NCI-H524 (cell line): ENCODE measurements around the gene KLHDC7B.

ENCODE experiments used
- DNase-seq, 2 experiments: peaks; one replicate each; lab custom pipeline; 2025; lab: John Stamatoyannopoulos, UW

The KLHDC7B gene

DNA sequence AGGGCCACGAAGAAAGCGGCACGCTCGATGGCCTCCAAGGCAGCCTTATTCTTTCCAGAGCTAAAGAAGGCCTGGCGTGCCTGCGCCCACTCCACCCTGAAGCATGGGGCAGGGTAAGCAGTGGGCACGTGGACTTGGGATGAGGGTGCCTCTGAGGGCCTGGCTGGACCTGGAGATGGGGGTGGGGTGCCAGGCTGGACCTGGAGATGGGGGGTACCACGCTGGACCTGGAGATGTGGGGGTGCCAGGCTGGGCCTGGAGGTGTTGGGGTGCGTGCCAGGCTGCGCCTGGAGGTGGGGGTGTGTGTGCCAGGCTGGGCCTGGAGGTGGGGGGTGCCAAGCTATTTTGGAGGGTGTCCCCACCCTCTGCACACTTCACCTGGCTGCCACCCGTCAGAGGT is 27.3 kb downstream of the KLHDC7B start:
- DNase-seq = no peak

- DNase-seq = no peak
These were observed 28.0 kb downstream of the KLHDC7B start for GRCh38 chr22:50573491-50574382.

DNA sequence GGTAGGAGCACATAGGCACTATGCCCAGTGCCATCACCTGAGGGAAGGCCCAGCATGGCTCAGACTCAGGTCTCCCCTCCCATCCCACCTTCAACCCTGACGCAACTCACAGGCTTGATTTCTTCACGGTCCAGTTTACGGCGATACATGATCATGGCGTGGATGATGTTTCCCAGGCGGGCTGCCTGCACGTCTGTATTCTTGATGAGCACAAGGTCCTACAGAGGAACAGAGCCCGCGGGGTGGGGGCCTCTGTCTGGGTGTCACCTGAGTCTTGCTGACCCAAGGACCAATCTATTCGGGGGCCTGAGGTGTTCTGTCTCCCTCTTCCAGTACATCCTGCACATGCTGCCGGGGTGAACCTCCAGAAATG is 28.7 kb downstream of the KLHDC7B start:
- DNase-seq = no peak

- no peak for DNase-seq
These were observed 29.8 kb downstream of the KLHDC7B start for GRCh38 chr22:50575426-50575941.

- peak; percentile 93 to 97 for DNase-seq
These were observed 30.4 kb downstream of the KLHDC7B start for GRCh38 chr22:50576070-50576469.

- no peak for DNase-seq
These were observed 31.4 kb downstream of the KLHDC7B start for GRCh38 chr22:50576806-50577696.

DNA sequence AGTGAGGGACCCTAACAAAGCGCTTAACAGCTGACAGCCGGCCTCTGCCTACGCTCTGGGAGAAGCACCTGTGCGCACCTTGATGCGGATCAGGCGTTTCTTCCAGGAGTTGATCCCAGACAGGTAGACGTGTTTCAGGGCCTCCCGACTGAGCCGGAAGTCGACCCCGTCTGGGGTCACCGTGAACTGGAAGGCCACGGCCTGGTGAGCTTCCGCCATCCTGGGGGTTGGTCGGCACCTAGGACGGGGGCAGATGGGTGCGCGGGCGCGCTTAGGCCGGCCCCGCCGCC is 31.9 kb downstream of the KLHDC7B start:
- no peak for DNase-seq

DNA sequence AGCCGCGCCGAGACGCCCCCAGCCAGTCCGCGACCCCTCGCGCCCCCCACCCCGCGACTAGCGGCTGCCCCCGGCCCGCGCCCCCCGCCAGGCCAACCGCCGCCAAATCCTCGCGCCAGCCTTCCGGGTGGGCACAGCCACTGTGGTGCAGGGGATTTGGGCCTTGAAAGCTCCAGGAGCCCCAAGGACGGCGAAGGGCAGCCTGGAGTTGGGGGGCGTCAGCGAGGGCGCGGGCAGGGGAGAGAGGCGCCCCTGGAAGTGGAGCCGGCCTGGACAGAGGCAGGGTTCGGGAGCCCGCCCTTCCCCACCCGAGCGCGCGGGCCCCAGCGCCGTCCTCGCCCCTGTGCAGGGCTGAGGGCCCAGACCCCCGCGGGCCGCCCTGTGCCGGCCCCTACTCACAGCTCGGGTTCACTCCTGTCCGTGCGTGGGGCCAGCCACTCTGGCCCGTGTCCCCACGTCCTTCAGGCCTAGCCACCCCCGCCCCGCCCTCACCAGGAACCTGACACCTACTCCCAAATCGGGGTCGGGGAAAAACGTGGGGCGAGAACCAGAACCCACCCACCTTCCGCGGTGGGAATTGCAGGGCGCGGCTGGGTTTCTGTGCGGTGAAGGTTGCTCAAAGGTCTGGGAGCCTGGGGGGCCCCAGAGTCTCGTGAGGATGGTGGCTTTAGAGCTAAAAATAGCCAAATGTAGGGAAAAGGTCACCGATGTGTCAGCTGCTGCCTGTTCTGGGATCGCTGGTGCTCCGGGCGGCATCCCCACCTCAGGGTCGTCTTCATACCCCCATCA is 32.5 kb downstream of the KLHDC7B start, which contains the start of gene CPT1B:
Gene CPT1B (minus strand): TSS at position 441 of the 789 bp plus-strand sequence. CDS start 512 bp downstream, outside the sequence.
- DNase-seq = no peak

GRCh38 chr22:50578776-50579310 is 33.1 kb downstream of the KLHDC7B start:
- no peak for DNase-seq

GRCh38 chr22:50579752-50580151 is 34.1 kb downstream of the KLHDC7B start:
- no peak for DNase-seq

DNA sequence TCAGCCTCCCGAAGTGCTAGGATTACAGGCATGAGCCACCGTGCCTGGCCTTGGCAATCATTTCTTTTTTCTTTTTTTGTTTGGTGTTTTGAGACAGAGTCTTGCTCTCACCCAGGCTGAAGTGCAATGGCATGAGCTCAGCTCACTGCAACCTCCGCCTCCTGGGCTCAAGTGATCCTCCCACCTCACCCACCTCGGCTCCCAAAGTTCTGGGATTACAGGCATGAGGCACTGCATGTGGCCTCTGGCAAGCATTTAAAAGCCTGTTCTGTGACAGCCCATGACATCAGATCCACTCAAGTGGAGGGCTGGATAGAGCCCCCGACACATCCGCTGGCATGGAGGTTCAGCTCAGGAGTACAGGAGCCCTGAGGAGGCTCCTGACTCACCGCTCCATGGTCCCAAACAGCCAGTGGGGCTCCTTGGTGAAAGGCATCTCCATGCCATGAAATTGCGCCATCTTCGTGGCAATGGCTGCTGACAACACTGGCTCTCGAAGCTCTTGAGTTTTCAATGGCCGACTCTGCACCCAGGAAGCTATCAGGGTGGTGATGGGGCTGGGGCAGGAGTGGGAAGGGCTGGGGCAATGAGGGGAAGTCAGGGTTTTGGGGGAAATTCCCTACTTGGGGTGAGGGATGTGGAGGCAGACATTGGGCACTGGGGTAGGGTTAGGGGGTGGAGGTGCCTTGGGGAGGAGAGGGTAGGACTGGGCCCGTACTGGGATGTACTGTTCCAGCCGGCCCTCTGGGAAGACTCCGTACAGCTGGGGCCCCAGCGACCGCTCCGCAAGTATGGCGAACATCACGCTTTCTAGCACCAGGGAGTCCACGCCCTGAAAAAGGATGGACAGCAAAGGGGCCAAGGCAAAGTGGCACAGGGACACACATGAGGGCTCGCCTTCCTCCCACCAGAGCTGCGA is 35.6 kb downstream of the KLHDC7B start:
- DNase-seq = no peak

- DNase-seq = no peak
These were observed 36.3 kb downstream of the KLHDC7B start for GRCh38 chr22:50581950-50582492.

DNA sequence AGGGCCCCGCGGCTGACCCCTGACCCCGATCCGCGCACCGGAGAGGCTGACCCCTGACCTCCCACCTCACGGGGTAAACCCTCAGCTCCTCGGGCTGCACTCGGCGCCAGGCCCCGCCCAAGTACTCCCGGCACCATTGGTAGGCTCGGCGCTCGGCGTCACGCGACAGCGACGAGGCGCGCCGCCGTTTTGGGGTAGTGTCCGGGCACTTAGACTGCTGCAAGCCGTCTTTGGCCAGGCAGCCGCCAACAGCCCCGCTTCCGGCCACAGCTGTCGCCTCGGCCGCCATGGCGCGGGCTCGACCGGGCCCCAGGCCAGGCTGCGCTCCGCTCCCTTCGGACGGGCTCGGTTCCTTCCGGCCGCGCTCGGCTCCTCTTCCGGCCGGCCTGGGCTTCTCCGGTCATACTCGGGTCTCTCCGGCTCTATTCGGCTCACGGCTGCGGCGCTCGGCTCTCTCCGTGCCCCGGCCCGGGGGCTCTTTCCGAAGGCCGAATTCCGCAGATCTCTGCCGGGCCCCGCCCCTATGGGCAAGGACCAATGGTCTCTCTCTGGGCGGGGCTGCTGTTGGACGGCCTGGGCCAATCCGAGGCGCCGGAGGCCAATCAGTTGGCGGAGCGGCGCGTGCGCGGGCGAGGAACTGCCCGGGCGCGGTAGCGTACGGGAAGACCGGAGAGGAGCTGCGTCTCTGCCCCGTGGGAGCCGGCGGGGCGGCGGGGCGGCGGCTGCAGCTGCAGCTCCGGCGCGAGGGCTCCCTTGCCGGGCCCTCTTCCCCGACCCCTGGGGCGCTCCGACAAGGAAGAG is 37.0 kb downstream of the KLHDC7B start, which contains the start of gene CHKB:
Gene CHKB (minus strand): TSS at position 357 of the 801 bp plus-strand sequence. CDS start 68 bp downstream, at position 289.
- peak; percentile 95 to 99 for DNase-seq

- DNase-seq = peak in 1 of 2 experiments; percentile 53
These were observed 37.7 kb downstream of the KLHDC7B start for GRCh38 chr22:50583294-50583861.

DNA sequence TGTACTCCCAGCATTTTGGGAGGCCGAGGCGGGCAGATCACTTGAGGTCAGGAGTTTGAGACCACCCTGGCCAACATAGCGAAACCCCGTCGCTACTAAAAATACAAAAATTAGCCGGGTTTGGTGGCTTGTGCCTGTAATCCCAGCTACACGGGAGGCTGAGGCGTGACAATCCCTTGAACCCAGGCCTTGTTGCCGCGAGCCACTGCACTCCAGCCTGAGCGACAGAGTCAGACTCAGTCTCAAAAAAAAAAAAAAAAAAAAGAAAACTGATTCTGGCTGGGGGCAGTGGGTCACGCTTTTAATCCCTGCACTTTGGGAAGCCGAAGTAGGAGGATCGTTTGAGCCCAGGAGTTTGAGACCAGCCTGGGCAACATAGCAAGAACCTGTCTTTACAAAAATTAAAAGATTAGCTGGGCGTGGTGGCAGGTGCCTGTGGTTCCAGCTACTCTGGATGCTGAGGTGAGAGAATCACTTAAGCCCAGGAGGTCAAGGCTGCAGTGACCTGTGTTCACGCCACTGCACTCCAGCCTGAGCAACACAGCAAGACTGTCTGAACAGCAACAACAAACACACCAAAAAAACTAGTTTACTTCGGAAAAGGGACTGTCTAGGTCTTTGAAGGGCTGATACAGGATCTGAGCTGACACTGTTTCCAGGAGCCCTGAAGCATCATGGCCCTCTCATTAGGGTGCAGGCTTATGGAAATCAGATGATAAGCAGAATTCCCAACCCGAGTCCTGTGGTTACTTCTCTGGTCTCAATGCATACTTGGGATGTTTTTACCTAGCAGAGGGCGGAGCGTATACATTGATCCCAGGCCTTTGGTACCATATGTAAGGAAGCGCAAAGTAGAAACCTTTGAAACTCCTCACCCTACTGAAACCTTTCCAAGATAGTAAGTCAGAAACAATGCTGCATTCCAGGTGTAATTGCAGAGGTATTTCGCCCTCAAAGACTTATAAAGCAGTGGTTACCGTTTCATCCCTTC is 38.7 kb downstream of the KLHDC7B start:
- DNase-seq = no peak

GRCh38 chr22:50585238-50585637 is 39.5 kb downstream of the KLHDC7B start:
- no peak for DNase-seq

GRCh38 chr22:50585781-50586180 is 40.1 kb downstream of the KLHDC7B start:
- no peak for DNase-seq

DNA sequence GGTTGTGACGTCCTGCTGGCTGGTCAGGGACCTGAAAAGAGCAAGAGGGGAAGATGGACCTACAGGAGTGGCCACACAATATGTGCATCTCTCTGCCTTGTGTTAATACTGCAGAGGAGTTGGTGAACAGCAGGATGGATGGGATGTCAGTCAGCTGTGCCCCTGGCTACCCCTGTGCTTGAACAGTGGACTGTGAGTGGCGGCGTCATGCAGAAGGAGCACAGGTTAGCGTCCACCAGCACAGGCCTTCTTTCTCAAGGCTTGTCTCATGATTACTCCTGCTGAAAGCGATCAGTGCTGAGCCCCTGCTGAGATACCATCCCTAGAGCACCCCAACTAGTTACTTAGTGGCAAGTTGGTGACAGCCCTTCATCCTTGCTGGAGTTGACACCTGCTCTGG is 40.7 kb downstream of the KLHDC7B start:
- DNase-seq = no peak
